Lower leg skin (tissue), 3 donors: ENCODE results near the gene CCNQ.

ENCODE experiments used
- CTCF ChIP-seq, 3 donors: fragments of 450-650 bp; IDR thresholded peaks; one replicate each; pipeline ENCODE4 v1.5.1; 2016; ENCODE audit warnings: antibody characterized with exemption in 3 of 3, mild to moderate bottlenecking in 3 of 3, moderate library complexity in 2 of 3
- POLR2A ChIP-seq, 2 donors: fragments of 450-650 bp; IDR thresholded peaks; one replicate each; pipeline ENCODE4 v1.6.1; 2016 to 2017; ENCODE audit warnings: antibody characterized with exemption in 2 of 2, mild to moderate bottlenecking in 1 of 2, moderate library complexity in 1 of 2

- TF ChIP-seq CTCF (IDR thresholded peaks at IDR 0.05) (no peak), POLR2A (IDR thresholded peaks at IDR 0.05) (no peak)
Measured at GRCh38 chrX:153598541-153599191, at the start of gene CCNQ.
